CD4-positive, CD25-positive, alpha-beta regulatory T cell (primary cell): Measurements from ENCODE around the gene LRRC4C. TPM values are rescaled to one million over a fixed set of nuclear protein-coding genes. Genes with fewer than 3 reads are reported as not detected.

Experiments
- ATAC-seq, 2 donors: fragments of 150-1000 bp; cut with Tn5 transposase; one replicate each; pipeline ENCODE4 v1.10.0; 2021; ENCODE audit warnings: low read depth in 2 of 2, moderate number of reproducible peaks in 2 of 2, moderate library complexity in 1 of 2
- DNase-seq, 3 donors: peaks; one replicate each; pipeline versions ENCODE4 v3.0.0 to v3.0.0-alpha.2; 2012 to 2022; ENCODE audit warnings: mixed read lengths in 1 of 3
- H3K27ac ChIP-seq: one replicate; pipeline ENCODE4 v1.7.0; 2013; ENCODE audit warnings: mild to moderate bottlenecking, low read length; ENCODE audit not compliant: insufficient read depth, poor library complexity, severe bottlenecking
- H3K27me3 ChIP-seq: one replicate; pipeline ENCODE4 v1.7.0; 2013; ENCODE audit warnings: low read length; ENCODE audit not compliant: control insufficient read depth, insufficient read depth
- H3K36me3 ChIP-seq: one replicate; pipeline ENCODE4 v1.7.0; 2013; ENCODE audit warnings: mild to moderate bottlenecking, low read length, moderate library complexity; ENCODE audit not compliant: control insufficient read depth, insufficient read depth
- H3K4me1 ChIP-seq: 2 replicates; pipeline ENCODE4 v1.7.0; 2013; ENCODE audit warnings: mild to moderate bottlenecking, low read length; ENCODE audit not compliant: insufficient read depth, control insufficient read depth, poor library complexity, severe bottlenecking
- H3K4me3 ChIP-seq: one replicate; pipeline ENCODE4 v1.7.0; 2013; ENCODE audit warnings: low read depth, mild to moderate bottlenecking, low read length, moderate library complexity
- H3K9me3 ChIP-seq, 2 experiments: 1 replicate in 1 of 2; 2 replicates in 1 of 2; pipeline ENCODE4 v1.7.0; 2013; ENCODE audit warnings: low read length in 2 of 2, mild to moderate bottlenecking in 1 of 2, moderate library complexity in 1 of 2; ENCODE audit not compliant: control insufficient read depth in 2 of 2
- H3K27ac Mint-ChIP-seq, 3 donors: one replicate each; pipeline ENCODE4 v1.8.0; 2020 to 2022; ENCODE audit warnings: mild to moderate bottlenecking in 3 of 3, mixed read lengths in 3 of 3, moderate library complexity in 2 of 3
- H3K27me3 Mint-ChIP-seq: one replicate; pipeline ENCODE4 v1.8.0; 2022; ENCODE audit warnings: mild to moderate bottlenecking, mixed read lengths
- H3K36me3 Mint-ChIP-seq: one replicate; pipeline ENCODE4 v1.8.0; 2020; ENCODE audit warnings: mixed read lengths
- H3K4me1 Mint-ChIP-seq, 4 donors: one replicate each; pipeline ENCODE4 v1.8.0; 2020 to 2022; ENCODE audit warnings: mixed read lengths in 4 of 4, mild to moderate bottlenecking in 1 of 4
- H3K4me3 Mint-ChIP-seq, 4 donors: one replicate each; pipeline ENCODE4 v1.8.0; 2020 to 2022; ENCODE audit warnings: mild to moderate bottlenecking in 4 of 4, mixed read lengths in 4 of 4, moderate library complexity in 3 of 4
- H3K9me3 Mint-ChIP-seq, 7 donors: one replicate each; pipeline ENCODE4 v1.8.0; 2020 to 2022; ENCODE audit warnings: mixed read lengths in 7 of 7, mild to moderate bottlenecking in 3 of 7, moderate library complexity in 2 of 7
- polyA plus RNA-seq, 4 donors: library from polyadenylated mRNA; unstranded; fragments of 300-500 nt; fragmentation: Illumina TruSeq; gene quantifications; one replicate each; pipeline ENCODE4 v1.2.3, GENCODE V29; 2021
- total RNA-seq: library from RNA; stranded (reverse); gene quantifications from one replicate; pipeline ENCODE4 v1.2.3, GENCODE V29; 2022

LRRC4C gene
- total and polyA plus RNA-seq, 5 donors from 2014 or later = not detected

DNA sequence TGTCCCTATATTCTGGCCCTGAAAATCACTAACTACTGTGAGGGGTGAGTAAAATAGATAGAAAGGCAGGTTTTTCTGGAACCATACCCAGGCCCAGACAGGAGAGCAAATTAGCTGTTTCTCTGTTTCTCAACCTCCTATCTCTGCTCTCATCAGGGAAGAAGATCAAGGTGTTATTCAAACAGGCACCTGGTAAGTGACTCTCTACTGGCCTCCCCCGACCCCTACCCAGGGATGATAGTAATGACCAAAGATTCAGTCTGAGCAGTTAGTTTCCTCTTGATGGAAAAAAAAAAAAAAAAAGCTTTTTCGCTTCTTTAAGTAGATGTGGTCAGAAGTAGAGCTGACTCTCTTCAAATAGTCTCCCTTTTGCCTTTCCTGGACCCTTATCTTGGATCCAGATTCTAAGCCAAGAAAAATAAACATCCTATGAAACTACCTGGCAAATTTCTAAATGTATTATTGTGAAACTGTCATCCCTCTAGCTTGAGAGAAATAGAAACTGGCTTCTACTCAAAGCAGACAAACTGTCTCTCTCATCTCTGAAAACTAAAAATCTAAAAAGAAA lies 9.9 kb downstream of the LRRC4C start:
- Mint-ChIP-seq H3K27ac (no peak overlapping the region), H3K36me3 (no peaks in the 10 kb centered on the region), H3K27me3 (no peaks in the 10 kb centered on the region), H3K9me3 (peaks cover 0 to 20% (median 5%) of the 10 kb centered on the region in 7 donors), H3K4me3 (no peak overlapping the region), H3K4me1 (no peaks in the 10 kb centered on the region)
- Histone ChIP-seq H3K4me1 (no peaks in the 10 kb centered on the region), H3K27ac (no peak overlapping the region), H3K9me3 (peaks cover 0 to 3% of the 10 kb centered on the region in 2 experiments), H3K27me3 (no peaks in the 10 kb centered on the region), H3K4me3 (no peak overlapping the region), H3K36me3 (no peaks in the 10 kb centered on the region)
- ATAC-seq = no peak
- DNase-seq = no peak

DNA sequence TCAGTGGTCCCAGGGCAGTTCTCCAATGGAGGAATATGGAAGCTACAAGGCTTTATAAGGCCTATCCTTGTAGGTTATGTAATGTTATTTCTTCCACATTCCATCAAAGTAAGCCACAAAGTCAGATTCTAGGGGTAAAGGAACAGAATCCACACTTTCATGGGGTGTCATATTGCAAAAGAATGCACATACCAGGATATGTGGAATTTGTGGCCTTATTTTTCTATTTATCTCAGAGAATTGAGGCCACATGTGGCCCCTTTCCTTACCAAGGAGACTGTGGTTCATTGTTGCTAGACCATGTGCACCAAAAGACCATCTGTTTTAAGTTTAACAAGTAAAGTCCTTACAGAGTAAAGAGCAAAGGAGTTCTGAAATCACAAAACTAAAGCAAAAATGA lies 12.9 kb downstream of the LRRC4C start:
- no peak overlapping the region for H3K27ac ChIP-seq
- Mint-ChIP-seq H3K4me3 (no peak overlapping the region), H3K9me3 (peaks cover 3 to 24% (median 10%) of the 10 kb centered on the region in 7 donors), H3K36me3 (no peaks in the 10 kb centered on the region), H3K4me1 (no peaks in the 10 kb centered on the region), H3K27me3 (no peaks in the 10 kb centered on the region), H3K27ac (no peak overlapping the region)
- no peak for ATAC-seq
- no peak for DNase-seq
- H3K36me3 ChIP-seq = no peaks in the 10 kb centered on the region
- no peaks in the 10 kb centered on the region for H3K4me1 ChIP-seq
- H3K27me3 ChIP-seq = no peaks in the 10 kb centered on the region
- H3K9me3 ChIP-seq = peaks cover 0 to 3% of the 10 kb centered on the region in 2 experiments
- H3K4me3 ChIP-seq = no peak overlapping the region

DNA sequence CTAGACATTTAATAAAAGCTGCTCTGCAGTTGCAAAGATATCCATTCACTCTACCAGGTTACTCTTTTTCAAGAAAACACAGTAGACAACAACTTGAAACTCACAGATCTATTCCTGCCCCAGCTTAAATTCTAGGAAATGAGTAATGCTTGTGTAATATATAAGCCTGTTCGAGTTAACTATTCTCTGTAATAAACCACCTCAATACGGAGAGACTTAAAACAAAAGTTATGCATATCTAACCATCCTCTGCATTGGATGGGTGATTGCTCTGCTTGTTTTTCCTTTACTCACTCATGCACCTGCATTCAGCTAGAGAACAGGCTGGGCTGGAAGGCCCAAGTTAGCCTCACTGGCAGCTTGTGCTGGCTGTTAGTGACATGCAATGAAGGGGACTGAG lies 13.3 kb downstream of the LRRC4C start:
- peaks cover 3 to 24% (median 10%) of the 10 kb centered on the region in 7 donors for H3K9me3 Mint-ChIP-seq
- H3K27ac Mint-ChIP-seq = no peak overlapping the region
- peaks cover 0 to 3% of the 10 kb centered on the region in 2 experiments for H3K9me3 ChIP-seq
- H3K27ac ChIP-seq = no peak overlapping the region
- H3K36me3 Mint-ChIP-seq = no peaks in the 10 kb centered on the region
- no peaks in the 10 kb centered on the region for H3K4me1 Mint-ChIP-seq
- H3K4me1 ChIP-seq = no peaks in the 10 kb centered on the region
- H3K27me3 ChIP-seq = no peaks in the 10 kb centered on the region
- ATAC-seq (no peak), DNase-seq (no peak)
- no peaks in the 10 kb centered on the region for H3K27me3 Mint-ChIP-seq
- H3K4me3 ChIP-seq = no peak overlapping the region
- H3K4me3 Mint-ChIP-seq = no peak overlapping the region
- H3K36me3 ChIP-seq = no peaks in the 10 kb centered on the region

DNA sequence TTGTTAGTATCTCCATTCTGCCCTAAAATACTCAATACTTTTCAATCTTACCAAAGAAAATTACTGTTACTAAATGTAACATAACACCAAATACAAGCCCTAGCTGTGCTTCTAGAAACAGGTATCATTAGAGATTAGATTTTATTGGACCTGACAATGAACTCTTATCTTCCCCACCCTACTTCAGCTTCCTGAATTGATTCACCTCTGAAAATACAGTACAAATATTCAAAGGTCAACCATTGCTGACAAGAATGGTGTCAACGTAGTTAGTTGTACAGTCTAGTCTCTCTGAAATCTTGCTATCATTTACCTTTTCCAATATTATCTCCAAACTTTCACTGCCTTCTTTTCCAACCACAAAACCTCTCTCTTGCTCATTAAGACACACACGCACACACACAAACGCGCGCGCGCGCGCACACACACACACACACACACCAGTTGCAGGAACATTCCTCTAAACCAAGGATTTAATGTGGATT lies 22.4 kb downstream of the LRRC4C start:
- Histone ChIP-seq H3K27ac (no peak overlapping the region), H3K9me3 (peaks cover 0 to 4% of the 10 kb centered on the region in 2 experiments), H3K4me3 (no peak overlapping the region), H3K4me1 (no peaks in the 10 kb centered on the region), H3K36me3 (no peaks in the 10 kb centered on the region), H3K27me3 (no peaks in the 10 kb centered on the region)
- ATAC-seq (no peak), DNase-seq (no peak)
- Mint-ChIP-seq H3K4me3 (no peak overlapping the region), H3K27ac (no peak overlapping the region), H3K4me1 (no peaks in the 10 kb centered on the region), H3K27me3 (no peaks in the 10 kb centered on the region), H3K36me3 (no peaks in the 10 kb centered on the region), H3K9me3 (peaks cover 2 to 18% (median 7%) of the 10 kb centered on the region in 7 donors)

DNA sequence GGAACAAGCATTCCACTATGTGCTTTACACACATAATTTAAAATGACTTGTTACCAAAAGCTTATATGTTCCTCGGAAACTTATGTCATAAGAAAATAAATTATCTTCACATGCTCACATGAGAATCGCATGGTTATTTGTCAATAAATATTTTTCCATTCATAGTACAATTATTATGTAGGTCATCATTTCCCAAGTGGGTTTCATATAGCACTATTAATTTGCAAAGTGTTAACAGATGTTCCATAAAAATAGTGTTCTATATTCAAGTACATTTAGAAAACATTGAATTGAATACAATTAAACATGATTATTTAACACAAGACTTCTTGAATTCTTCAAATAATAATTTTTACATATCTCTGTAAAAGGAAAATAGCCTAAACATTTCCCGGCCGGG lies 23.9 kb downstream of the LRRC4C start:
- H3K4me1 Mint-ChIP-seq = no peaks in the 10 kb centered on the region
- no peaks in the 10 kb centered on the region for H3K27me3 Mint-ChIP-seq

DNA sequence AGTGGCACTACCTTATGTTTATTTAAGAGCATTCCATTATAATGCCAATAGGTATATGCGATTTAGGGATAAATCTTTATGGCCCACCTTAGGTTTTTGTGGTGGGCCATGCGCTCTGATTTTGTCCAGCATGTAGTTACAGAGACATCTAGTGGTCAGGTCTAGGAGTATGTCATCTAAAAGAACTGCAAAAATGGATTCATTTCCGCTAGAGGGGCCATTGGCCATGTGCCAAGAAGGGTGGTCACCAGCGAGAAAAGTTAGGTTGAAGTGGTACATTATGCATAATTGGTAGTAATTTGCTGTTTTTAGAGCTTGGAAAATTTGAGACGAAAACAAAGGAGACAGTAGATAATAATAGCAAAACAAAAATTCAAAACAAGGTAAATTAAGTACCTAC lies 27.7 kb downstream of the LRRC4C start:
- Mint-ChIP-seq H3K36me3 (no peaks in the 10 kb centered on the region), H3K4me1 (no peaks in the 10 kb centered on the region), H3K9me3 (peaks cover 2 to 26% (median 5%) of the 10 kb centered on the region in 7 donors), H3K27me3 (no peaks in the 10 kb centered on the region), H3K4me3 (no peak overlapping the region), H3K27ac (no peak overlapping the region)
- Histone ChIP-seq H3K9me3 (peaks cover 0 to 4% of the 10 kb centered on the region in 2 experiments), H3K27me3 (no peaks in the 10 kb centered on the region), H3K27ac (no peak overlapping the region), H3K4me1 (no peaks in the 10 kb centered on the region), H3K4me3 (no peak overlapping the region), H3K36me3 (no peaks in the 10 kb centered on the region)
- DNase-seq = no peak
- no peak for ATAC-seq

More for the DNA sequence above, 23.9 kb downstream of the LRRC4C start:
- no peaks in the 10 kb centered on the region for H3K36me3 Mint-ChIP-seq
- Histone ChIP-seq H3K9me3 (peaks cover 0 to 4% of the 10 kb centered on the region in 2 experiments), H3K4me3 (no peak overlapping the region), H3K27me3 (no peaks in the 10 kb centered on the region), H3K4me1 (no peaks in the 10 kb centered on the region), H3K36me3 (no peaks in the 10 kb centered on the region), H3K27ac (no peak overlapping the region)
- no peak overlapping the region for H3K4me3 Mint-ChIP-seq
- peaks cover 1 to 15% (median 7%) of the 10 kb centered on the region in 7 donors for H3K9me3 Mint-ChIP-seq
- no peak for DNase-seq
- no peak overlapping the region for H3K27ac Mint-ChIP-seq
- ATAC-seq = no peak

DNA sequence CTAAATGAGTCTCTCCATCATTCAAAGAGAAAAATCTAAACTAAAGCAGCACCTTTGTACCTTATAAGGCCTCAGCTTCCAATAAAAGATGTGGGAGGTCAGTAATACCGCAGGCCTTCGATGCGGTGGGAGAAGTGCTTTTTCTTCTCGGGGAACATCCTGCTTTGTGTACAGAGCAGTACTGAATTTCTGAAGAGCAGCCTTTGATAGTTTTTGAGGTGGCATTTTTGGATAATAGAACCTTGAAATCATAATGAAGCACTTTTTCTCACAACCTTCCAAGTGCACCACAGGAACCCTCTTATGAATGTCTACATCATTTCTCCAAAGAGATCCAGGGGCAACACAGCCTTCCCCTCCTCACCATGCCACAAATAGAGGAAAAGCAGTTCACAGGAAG lies 39.6 kb downstream of the LRRC4C start:
- Mint-ChIP-seq H3K4me3 (no peak overlapping the region), H3K27me3 (no peaks in the 10 kb centered on the region), H3K36me3 (no peaks in the 10 kb centered on the region), H3K4me1 (no peaks in the 10 kb centered on the region), H3K9me3 (peaks cover 3 to 48% (median 9%) of the 10 kb centered on the region in 7 donors), H3K27ac (no peak overlapping the region)
- Histone ChIP-seq H3K36me3 (no peaks in the 10 kb centered on the region), H3K4me1 (no peaks in the 10 kb centered on the region), H3K27me3 (no peaks in the 10 kb centered on the region), H3K4me3 (no peak overlapping the region), H3K27ac (no peak overlapping the region), H3K9me3 (peaks cover 2 to 17% of the 10 kb centered on the region in 2 experiments)
- DNase-seq (no peak), ATAC-seq (no peak)

DNA sequence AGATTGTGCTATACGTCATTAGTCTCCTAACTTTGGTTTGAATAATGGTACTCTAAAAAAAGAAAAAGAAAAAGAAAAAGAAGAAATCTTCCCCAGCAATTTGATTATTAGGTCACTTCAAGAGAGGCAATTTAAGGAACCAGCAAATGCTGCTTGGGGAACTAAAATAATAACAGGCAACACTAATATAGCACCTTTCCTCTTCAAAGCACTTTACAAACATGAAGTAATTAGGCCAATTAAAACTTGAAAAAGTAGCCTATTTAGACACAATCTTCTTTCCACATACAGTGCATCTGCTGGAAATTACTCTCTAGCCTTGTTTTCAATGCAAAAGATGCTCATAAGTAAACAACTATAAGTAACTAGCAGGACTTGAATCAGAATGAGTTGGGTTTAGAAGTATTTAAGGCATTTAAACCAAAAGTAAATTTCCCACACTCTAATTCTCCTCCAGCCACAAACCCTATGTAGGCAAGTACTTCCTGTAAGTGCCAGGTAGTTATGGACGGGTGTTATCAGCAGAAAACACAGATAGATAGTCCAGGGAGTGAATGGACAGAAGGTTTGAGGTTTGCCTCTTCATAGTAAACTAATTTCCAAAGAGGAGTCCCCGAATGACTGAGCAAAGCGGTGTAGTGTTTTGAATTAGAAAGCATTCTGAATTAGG lies 44.5 kb downstream of the LRRC4C start:
- Histone ChIP-seq H3K27ac (no peak overlapping the region), H3K9me3 (peaks cover 0 to 5% of the 10 kb centered on the region in 2 experiments), H3K36me3 (no peaks in the 10 kb centered on the region), H3K27me3 (no peaks in the 10 kb centered on the region), H3K4me1 (no peaks in the 10 kb centered on the region), H3K4me3 (no peak overlapping the region)
- H3K27ac Mint-ChIP-seq = no peak overlapping the region
- H3K4me1 Mint-ChIP-seq = no peaks in the 10 kb centered on the region
- no peaks in the 10 kb centered on the region for H3K36me3 Mint-ChIP-seq
- H3K4me3 Mint-ChIP-seq = no peak overlapping the region
- no peaks in the 10 kb centered on the region for H3K27me3 Mint-ChIP-seq
- no peak for DNase-seq
- ATAC-seq = no peak
- H3K9me3 Mint-ChIP-seq = peaks cover 3 to 22% (median 6%) of the 10 kb centered on the region in 7 donors
